Measurements from ENCODE around the gene ZNF513. TPM values are rescaled to one million over a fixed set of nuclear protein-coding genes. Genes with fewer than 3 reads are reported as not detected.
A peak's percentile ranks its signal among the peaks of the same experiment; 100 is the strongest.
"Not testable (repeated sequence)": the region's sequence is repeated elsewhere in the genome, so short reads cannot be mapped to it uniquely, and the experiment has no call there.

Gene ZNF513, protein sequence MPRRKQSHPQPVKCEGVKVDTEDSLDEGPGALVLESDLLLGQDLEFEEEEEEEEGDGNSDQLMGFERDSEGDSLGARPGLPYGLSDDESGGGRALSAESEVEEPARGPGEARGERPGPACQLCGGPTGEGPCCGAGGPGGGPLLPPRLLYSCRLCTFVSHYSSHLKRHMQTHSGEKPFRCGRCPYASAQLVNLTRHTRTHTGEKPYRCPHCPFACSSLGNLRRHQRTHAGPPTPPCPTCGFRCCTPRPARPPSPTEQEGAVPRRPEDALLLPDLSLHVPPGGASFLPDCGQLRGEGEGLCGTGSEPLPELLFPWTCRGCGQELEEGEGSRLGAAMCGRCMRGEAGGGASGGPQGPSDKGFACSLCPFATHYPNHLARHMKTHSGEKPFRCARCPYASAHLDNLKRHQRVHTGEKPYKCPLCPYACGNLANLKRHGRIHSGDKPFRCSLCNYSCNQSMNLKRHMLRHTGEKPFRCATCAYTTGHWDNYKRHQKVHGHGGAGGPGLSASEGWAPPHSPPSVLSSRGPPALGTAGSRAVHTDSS
- 10 to 100 TPM; 12.7 to 15.4 TPM for total RNA-seq

DNA sequence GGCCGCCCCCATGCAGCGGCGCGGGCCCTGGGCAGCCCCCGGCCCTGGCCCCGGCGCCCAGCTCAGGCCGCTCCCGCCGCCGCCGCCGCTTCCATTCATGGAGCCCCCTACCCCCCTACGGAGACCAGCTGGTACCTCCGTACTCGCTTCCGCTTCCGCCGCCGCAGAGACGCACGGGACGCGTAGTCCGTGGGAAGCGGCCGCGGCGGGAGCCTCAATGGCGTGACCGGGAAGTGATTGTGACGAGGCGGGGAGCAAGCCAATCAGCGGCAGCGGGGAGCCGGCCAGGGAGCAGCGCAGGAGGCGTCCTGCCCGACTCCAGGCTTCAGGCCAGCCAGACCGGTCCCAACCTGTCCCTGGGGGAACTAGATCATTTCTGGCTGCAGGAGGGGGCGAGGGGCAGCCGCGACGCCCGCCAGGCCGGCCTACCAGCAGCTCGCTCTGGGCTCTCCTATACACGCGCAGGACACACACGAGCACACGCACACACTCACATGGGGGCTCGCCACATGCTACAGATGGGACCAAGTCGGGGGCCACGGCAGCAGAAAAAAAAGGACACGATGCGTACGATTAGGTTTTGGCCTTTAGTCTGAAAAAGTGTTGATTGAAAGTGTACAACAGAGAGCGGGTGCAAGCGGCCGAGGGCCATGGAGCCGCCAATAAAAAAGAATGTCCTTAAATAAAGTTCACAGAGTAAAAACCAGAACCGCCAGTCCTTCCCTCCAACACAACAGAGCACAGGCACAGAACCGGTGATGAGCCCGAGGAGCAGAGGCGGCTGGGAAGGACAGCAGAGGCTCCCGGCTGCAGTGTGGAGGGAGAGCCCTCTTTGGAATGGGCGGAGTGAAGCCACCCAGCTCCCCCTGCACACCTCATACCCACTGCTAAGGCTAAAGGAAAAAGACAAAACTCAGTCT is at the start of gene ZNF513:
Gene ZNF513 (minus strand): TSS at position 109 of the 920 bp plus-strand sequence. CDS start 208 bp downstream, outside the sequence.
- Mint-ChIP-seq H3K4me3 (peak within 1 kb of the TSS; percentile 84), H3K4me1 (peaks cover 21% of the 10 kb centered on the region), H3K27ac (peak within 1 kb of the TSS; percentile 96), H3K9me3 (ENCODE audit: low read depth) (no peaks in the 10 kb centered on the region), H3K27me3 (no peaks in the 10 kb centered on the region), H3K36me3 (peaks cover 46% of the 10 kb centered on the region)
- CTCF ChIA-PET, result interaction anchor here (1.3 to 3.4 kb wide), 2 partner anchors 10 to 50 kb away, joined by 3 to 20 read pairs; partner anchors contain the start of gene SNX17
- peak; percentile 91 for ATAC-seq
- peak; percentile 93 for DNase-seq

DNA sequence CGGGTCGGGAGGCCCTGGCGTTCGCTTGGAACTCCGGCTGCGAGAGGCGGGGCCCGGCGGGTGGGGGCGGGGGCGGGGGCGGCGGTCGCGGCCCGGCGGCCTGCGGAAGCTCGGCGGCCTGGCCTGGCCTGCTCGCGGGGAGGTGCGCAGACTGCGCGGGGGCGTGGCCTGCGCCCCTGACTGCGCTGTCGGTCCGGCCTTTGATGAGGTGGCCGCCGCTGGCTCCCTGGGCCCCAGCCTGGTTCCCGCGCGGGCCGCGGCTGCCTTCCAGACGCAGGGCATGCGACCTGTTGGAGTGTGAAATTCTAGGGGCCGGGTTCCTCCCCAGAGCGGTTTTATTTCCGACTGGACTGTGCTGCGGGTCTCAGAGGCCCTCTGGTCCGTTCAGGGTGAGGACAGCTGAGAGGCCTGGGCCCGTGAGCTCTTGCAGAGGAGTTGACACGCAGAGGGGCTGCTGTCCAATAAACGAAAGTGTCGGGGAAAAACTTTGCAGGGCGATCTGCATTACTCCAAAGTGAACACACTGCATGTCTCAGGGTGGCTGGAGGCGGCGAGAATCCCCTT is 48.5 kb upstream of the ZNF513 start:
- Mint-ChIP-seq H3K27me3 (no peaks in the 10 kb centered on the region), H3K4me1 (peaks cover 31% of the 10 kb centered on the region), H3K27ac (peak overlapping the region; percentile 92), H3K36me3 (peaks cover 14% of the 10 kb centered on the region), H3K9me3 (ENCODE audit: low read depth) (no peaks in the 10 kb centered on the region), H3K4me3 (peak overlapping the region; percentile 93)
- CTCF ChIA-PET, result interaction anchor here (1.8 to 4.9 kb wide), 4 partner anchors 9 to 254 kb away, joined by 4 to 33 read pairs (median 18); partner anchors contain the start of genes EIF2B4 and PPM1G
- DNase-seq (peak; percentile 88), ATAC-seq (peak; percentile 77)

DNA sequence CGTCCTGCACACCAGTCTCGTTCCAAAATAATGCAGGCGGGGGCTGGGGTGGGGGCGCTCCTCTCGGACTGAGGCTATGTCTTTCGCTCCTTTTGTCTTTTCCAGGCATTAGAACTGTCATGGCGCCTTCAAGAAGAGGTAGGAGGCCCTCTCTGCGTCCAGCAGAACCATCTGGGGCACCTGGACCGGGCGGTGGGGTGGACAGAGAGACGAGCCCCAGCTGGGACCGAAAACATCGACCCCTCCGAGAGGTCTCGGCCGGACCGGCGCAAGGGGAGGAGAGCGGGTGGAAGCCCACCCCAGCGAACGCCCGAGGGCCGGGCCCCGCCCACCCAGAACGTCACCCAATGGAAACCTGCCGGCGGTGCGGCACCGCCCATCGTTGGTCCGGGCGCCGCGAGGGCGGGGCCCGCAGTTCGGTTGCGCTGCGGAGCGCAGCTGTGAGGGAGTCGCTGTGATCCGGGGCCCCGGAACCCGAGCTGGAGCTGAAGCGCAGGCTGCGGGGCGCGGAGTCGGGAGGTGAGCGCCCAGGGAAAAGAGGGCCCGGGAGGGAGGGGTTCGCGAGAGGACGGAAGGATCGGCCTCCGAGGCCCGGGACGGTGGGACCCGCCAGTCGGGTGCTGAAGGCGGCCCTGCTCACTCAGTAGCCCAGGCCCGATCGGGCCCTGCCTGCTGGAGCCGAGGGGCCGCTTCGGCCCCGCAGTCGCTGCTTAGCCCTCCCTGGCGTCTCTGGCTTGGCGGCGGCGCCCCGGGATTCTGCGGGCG is 47.9 kb upstream of the ZNF513 start, which contains the start of gene NRBP1:
Gene NRBP1 (plus strand): TSS at position 419 of the 765 bp plus-strand sequence. CDS start 4,643 bp downstream, outside the sequence.
- peaks cover 3% of the 10 kb centered on the region for H3K27me3 Mint-ChIP-seq
- peaks cover 9% of the 10 kb centered on the region for H3K36me3 Mint-ChIP-seq
- no peaks in the 10 kb centered on the region for H3K9me3 Mint-ChIP-seq (ENCODE audit: low read depth)
- peak within 1 kb of the TSS; percentile 96 for H3K4me3 Mint-ChIP-seq
- ATAC-seq (peak; percentile 89), DNase-seq (peak; percentile 94)
- CTCF ChIA-PET, result interaction anchor here (1.8 to 4.9 kb wide), 4 partner anchors 10 to 255 kb away, joined by 4 to 33 read pairs (median 18); partner anchors contain the start of genes EIF2B4 and PPM1G
- H3K4me1 Mint-ChIP-seq, result peaks cover 31% of the 10 kb centered on the region
- H3K27ac Mint-ChIP-seq, result peak within 1 kb of the TSS; percentile 97

DNA sequence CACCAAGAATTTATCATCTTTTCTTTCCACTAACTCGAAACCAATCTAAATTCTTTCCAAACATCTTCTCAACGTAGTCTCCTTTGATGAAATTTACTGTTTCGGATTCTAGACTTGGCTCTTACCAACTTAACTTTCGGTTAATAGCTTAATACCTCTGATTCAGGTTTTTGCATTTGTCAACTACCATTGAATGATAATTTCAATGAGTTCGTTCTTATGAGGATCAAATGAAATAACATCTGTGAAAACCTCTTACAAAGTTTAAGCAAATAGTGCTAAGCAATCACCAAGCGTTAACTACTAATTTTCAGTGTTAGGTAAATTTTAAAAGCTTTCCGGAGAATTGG is 47.3 kb upstream of the ZNF513 start:
- ATAC-seq, result no peak
- H3K27me3 Mint-ChIP-seq, result peaks cover 3% of the 10 kb centered on the region
- CTCF ChIA-PET, result interaction anchor here (3.4 to 4.9 kb wide), 2 partner anchors 19 to 255 kb away, joined by 32 to 33 read pairs; partner anchors contain the start of gene PPM1G
- H3K27ac Mint-ChIP-seq, result peak overlapping the region; percentile 97
- peaks cover 5% of the 10 kb centered on the region for H3K36me3 Mint-ChIP-seq
- no peak for DNase-seq
- no peaks in the 10 kb centered on the region for H3K9me3 Mint-ChIP-seq (ENCODE audit: low read depth)
- peak overlapping the region; percentile 96 for H3K4me3 Mint-ChIP-seq
- H3K4me1 Mint-ChIP-seq, result peaks cover 31% of the 10 kb centered on the region

DNA sequence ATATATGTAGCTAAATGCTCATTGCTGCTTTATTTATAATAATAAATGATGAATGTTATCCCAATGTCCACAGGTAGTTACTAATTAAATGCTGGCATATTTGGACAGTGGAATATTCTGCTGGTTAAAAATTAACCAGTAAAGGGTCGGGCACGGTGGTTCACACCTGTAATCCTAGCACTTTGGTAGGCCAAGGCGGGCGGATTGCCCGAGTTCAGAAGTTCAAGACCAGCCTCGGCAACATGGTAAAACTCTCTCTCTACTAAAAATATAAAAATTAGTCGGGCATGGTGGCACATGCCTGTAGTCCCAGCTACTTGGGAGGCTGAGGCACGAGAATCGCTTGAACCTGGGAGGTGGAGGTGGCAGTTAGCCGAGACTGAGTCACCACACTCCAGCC is 44.5 kb upstream of the ZNF513 start:
- DNase-seq; H3K4me3 Mint-ChIP-seq; H3K27ac Mint-ChIP-seq; H3K36me3 Mint-ChIP-seq; H3K27me3 Mint-ChIP-seq; ATAC-seq; H3K9me3 Mint-ChIP-seq (ENCODE audit: low read depth): not testable (repeated sequence)
- H3K4me1 Mint-ChIP-seq, result peaks cover 16% of the 10 kb centered on the region
- CTCF ChIA-PET, result interaction anchor here (1.3 kb wide), 1 partner anchor 15 kb away, joined by 3 read pairs; the partner anchor contains the start of gene PPM1G

DNA sequence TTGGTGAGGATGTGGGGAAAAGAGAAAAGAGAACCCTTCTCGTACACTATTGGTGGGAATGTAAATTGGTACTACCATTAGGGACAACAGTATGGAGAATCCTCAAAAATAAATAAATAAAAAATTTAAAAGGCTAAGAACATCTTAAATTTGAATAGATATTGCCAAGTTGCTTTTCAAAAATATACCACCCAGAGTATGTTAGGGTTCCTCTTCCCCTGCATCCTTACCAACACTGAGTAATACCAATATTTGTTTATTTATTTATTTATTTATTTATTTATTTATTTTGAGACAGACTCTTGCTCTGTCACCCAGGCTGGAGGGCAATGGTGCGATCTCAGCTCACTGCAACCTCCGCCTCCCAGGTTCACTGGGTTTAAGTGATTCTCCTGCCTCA is 42.4 kb upstream of the ZNF513 start:
- CTCF ChIA-PET, result interaction anchor here (1.6 kb wide), 1 partner anchor 260 kb away, joined by 4 read pairs; no protein-coding TSS in a partner anchor
- ATAC-seq (no peak), DNase-seq (no peak)
- no peak overlapping the region for H3K27ac Mint-ChIP-seq
- peaks cover 9% of the 10 kb centered on the region for H3K4me1 Mint-ChIP-seq
- H3K27me3 Mint-ChIP-seq, result peaks cover 8% of the 10 kb centered on the region
- no peaks in the 10 kb centered on the region for H3K36me3 Mint-ChIP-seq
- no peaks in the 10 kb centered on the region for H3K9me3 Mint-ChIP-seq (ENCODE audit: low read depth)
- H3K4me3 Mint-ChIP-seq, result no peak overlapping the region

DNA sequence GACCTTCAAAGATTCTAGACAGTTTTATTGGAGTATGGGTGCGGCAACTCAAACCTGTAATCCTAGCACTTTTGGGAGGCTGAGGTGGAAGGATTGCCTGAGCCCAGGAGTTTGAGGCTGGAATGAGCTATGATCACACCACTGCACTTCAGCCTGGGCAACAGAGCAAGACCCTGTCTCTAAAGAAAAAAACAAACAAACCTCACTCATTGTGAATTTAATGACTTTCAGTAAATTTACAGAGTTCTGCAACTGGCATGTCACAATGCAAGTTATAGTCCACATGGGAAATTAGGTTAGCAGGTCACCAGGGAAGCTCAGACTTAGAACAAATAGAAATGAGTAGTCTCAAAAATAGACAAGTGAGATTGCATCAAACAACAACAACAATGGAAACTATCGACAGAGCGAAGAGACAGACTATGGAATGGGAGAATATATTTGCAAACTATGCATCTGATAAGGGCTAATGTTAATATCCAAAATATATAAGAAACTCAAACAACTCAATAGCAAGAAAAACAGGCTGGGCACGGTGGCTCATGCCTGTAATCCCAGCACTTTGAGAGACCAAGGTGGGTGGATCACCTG is 41.2 kb upstream of the ZNF513 start:
- no peaks in the 10 kb centered on the region for H3K4me1 Mint-ChIP-seq
- ATAC-seq, result no peak
- H3K27ac Mint-ChIP-seq, result no peak overlapping the region
- CTCF ChIA-PET, result no interaction called here
- no peak for DNase-seq
- no peak overlapping the region for H3K4me3 Mint-ChIP-seq
- no peaks in the 10 kb centered on the region for H3K9me3 Mint-ChIP-seq (ENCODE audit: low read depth)
- H3K27me3 Mint-ChIP-seq, result peaks cover 8% of the 10 kb centered on the region
- H3K36me3 Mint-ChIP-seq, result no peaks in the 10 kb centered on the region

DNA sequence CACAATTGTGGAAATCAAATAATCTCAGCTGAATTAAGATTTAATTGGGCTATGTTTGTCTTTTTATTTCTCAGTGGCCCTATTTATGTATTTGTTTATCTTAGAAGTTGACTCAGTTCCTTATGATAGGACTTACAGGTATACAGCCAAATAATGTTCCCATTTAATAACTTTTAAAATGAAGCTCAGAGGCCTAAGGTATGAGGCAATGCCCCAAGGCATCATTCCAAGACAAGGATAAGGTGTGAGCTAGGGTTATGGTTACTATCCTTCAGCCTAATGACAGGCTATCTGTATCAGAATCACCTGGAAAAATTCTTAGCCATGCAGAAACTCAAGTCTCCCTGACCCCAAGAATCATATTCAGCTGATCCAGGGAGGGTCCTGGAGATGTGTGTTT is 40.5 kb upstream of the ZNF513 start:
- Mint-ChIP-seq H3K4me3 (no peak overlapping the region), H3K36me3 (no peaks in the 10 kb centered on the region), H3K27ac (no peak overlapping the region), H3K9me3 (ENCODE audit: low read depth) (no peaks in the 10 kb centered on the region), H3K27me3 (peaks cover 8% of the 10 kb centered on the region), H3K4me1 (no peaks in the 10 kb centered on the region)
- CTCF ChIA-PET, result no interaction called here
- DNase-seq (no peak), ATAC-seq (no peak)

DNA sequence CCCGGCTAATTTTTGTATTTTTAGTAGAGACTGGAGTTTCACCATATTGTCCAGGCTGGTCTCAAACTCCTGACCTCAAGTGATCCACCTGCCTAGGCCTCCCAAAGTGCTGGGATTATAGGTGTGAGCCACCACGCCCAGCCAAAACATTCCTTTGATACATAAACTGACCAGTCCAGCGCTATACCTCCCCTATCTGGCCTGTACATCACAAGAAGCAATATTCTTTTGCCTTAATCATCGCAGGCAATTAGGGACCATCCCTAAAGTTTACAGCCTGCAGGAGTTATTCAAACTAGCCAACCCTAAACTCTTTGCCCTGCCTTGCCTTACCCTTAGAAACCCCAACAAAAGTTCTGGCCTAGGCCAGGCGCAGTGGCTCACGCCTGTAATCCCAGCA is 35.6 kb upstream of the ZNF513 start:
- H3K4me1 Mint-ChIP-seq, result peaks cover 9% of the 10 kb centered on the region
- H3K4me3 Mint-ChIP-seq, result no peak overlapping the region
- H3K9me3 Mint-ChIP-seq (ENCODE audit: low read depth), result peaks cover 2% of the 10 kb centered on the region
- peaks cover 1% of the 10 kb centered on the region for H3K36me3 Mint-ChIP-seq
- no peak for ATAC-seq
- DNase-seq, result no peak
- CTCF ChIA-PET, result no interaction called here
- H3K27me3 Mint-ChIP-seq, result peaks cover 10% of the 10 kb centered on the region
- H3K27ac Mint-ChIP-seq, result no peak overlapping the region

DNA sequence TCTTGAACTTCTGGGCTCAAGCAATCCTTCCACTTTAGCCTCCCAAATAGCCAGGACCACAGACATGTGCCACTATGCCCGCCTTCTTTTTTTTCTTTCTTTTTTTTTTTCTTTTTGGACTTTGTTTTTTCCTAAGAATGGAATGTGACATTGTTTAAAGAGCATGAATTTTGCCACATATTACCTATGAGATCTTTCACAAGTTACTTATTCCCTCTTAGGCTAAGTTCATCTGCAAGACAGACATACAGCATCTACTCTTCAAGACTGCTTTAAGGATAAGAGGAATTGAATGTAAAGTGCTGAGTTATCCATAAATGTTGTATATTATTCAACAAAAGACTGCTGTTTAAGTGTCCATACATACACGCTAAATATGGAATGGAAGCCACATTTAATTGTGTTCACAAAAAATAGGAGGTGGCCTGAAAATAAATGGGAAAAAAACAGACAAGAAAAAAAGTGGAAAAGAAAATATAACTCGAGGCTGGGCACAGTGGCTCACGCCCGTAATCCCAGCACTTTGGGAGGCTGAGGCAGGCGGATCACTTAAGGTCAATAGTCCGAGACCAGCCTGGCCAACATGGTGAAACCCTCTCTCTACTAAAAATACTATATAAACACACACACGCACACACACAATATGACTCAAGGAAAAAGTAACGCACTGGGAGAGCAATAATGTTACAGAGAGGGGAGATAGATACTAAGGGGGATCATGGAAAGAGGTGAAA is 32.1 kb upstream of the ZNF513 start:
- Mint-ChIP-seq H3K9me3 (ENCODE audit: low read depth) (peaks cover 2% of the 10 kb centered on the region), H3K4me3 (no peak overlapping the region), H3K27ac (no peak overlapping the region), H3K4me1 (peaks cover 24% of the 10 kb centered on the region), H3K36me3 (peaks cover 2% of the 10 kb centered on the region), H3K27me3 (peaks cover 4% of the 10 kb centered on the region)
- no peak for DNase-seq
- ATAC-seq, result no peak
- CTCF ChIA-PET, result no interaction called here

DNA sequence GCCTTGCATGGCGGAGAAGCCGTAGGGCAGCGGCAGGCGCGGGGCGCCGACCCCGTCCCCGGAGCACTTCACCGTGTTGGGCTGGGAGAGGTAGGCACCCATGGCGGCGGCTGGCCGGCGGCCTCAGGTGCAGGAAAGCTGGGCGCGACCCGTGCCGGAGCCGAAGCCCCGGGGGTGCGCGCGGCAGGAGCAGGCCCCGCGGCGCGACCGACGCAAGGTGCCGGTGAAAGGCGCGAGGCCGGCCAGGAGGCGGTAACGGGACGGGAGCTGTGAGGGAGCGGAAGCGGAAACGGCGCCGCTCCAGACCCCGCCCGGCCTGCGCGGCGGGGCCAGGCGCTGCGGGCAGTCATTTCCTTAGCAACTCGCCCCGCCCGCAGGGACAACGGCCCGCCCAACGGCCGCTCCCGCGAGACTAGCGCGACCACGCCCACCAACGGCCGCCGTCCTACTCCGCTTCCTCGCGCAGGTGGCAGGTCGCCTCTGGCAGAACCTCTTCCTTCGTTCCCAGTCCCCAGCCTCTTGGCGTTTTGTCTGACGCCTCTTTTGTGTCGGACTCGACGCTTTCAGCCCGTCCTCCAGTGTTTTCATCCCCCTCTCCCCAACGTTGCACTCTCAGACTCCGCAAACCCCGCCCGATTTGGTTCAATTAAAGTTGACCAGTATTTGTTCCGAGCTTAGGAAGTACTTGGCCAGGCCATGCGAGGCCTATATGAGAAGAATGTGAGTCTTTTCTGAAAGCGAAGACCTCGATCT is 29.0 kb upstream of the ZNF513 start, which contains the start of gene PPM1G:
Gene PPM1G (minus strand): TSS at position 271 of the 753 bp plus-strand sequence. CDS start 169 bp downstream, at position 102.
- Mint-ChIP-seq H3K27me3 (peaks cover 4% of the 10 kb centered on the region), H3K9me3 (ENCODE audit: low read depth) (peaks cover 2% of the 10 kb centered on the region), H3K4me1 (peaks cover 39% of the 10 kb centered on the region), H3K4me3 (peak within 1 kb of the TSS; percentile 79), H3K27ac (peak within 1 kb of the TSS; percentile 90), H3K36me3 (peaks cover 15% of the 10 kb centered on the region)
- CTCF ChIA-PET, result interaction anchor here (1.0 to 4.2 kb wide), 12 partner anchors 16 to 274 kb away, joined by 3 to 32 read pairs (median 6); partner anchors contain the start of genes CCDC121, GPN1, GTF3C2 and NRBP1
- ATAC-seq, result peak; percentile 97
- DNase-seq, result peak; percentile 97
